SU-DHL-6 (cell line): Measurements from ENCODE around the gene TSHZ2.

Experiments
- H2AFZ ChIP-seq: fragments of 200-600 bp; sonication (generic); 2 replicates; pipeline ENCODE4 v1.6.1; 2014; ENCODE audit warnings: low read depth, mild to moderate bottlenecking, moderate library complexity, mixed read lengths, antibody characterized with exemption, low read length; ENCODE audit not compliant: severe bottlenecking
- H3F3A ChIP-seq: fragments of 200-600 bp; shearing (Covaris generic); 2 replicates; pipeline ENCODE4 v1.6.0; 2016; ENCODE audit warnings: antibody characterized with exemption, mild to moderate bottlenecking; ENCODE audit not compliant: insufficient read depth
- H3K27ac ChIP-seq: fragments of 200-600 bp; sonication (generic); 2 replicates; pipeline ENCODE4 v1.5.1; 2016; ENCODE audit warnings: low read depth, mild to moderate bottlenecking, low read length, moderate library complexity, mixed read lengths
- H3K27me3 ChIP-seq: fragments of 200-600 bp; sonication (generic), shearing (Covaris generic); 2 replicates; pipeline ENCODE4 v1.6.0; 2014; ENCODE audit warnings: mild to moderate bottlenecking, low read length
- H3K36me3 ChIP-seq: fragments of 200-600 bp; sonication (generic); 2 replicates; pipeline ENCODE4 v1.6.1; 2014; ENCODE audit warnings: mild to moderate bottlenecking, low read length, mixed read lengths
- H3K4me2 ChIP-seq: fragments of 300-600, 200-600 bp; shearing (Covaris generic), sonication (generic); 2 replicates; pipeline ENCODE4 v1.6.0; 2014; ENCODE audit warnings: low read length, low read depth, mild to moderate bottlenecking; ENCODE audit not compliant: poor library complexity, severe bottlenecking
- H3K4me3 ChIP-seq: fragments of 200-600 bp; sonication (generic); 2 replicates; pipeline ENCODE4 v1.5.1; 2014; ENCODE audit warnings: antibody characterized with exemption, low read length, mild to moderate bottlenecking, mixed read lengths; ENCODE audit not compliant: insufficient read depth, poor library complexity, severe bottlenecking
- H3K79me2 ChIP-seq: fragments of 200-600 bp; sonication (generic); 2 replicates; pipeline ENCODE4 v1.6.1; 2014; ENCODE audit warnings: mild to moderate bottlenecking, low read length, moderate library complexity; ENCODE audit not compliant: insufficient read depth
- H3K9ac ChIP-seq: fragments of 200-600 bp; sonication (generic); 2 replicates; pipeline ENCODE4 v1.7.0; 2014; ENCODE audit warnings: mild to moderate bottlenecking, low read length
- H3K9me2 ChIP-seq: fragments of 200-600 bp; sonication (generic); replicated peaks from 2 replicates; pipeline ENCODE4 v1.6.1; 2014; ENCODE audit warnings: low read length; ENCODE audit not compliant: insufficient read depth
- H3K9me3 ChIP-seq: fragments of 200-600 bp; sonication (generic); 2 replicates; pipeline ENCODE4 v1.6.1; 2014; ENCODE audit warnings: low read length, mixed read lengths; ENCODE audit not compliant: insufficient read depth
- H4K20me1 ChIP-seq: fragments of 200-600 bp; sonication (generic); 2 replicates; pipeline ENCODE4 v1.6.1; 2014; ENCODE audit warnings: low read depth, mild to moderate bottlenecking, antibody characterized with exemption, low read length, moderate library complexity, mixed read lengths
- CTCF ChIP-seq: fragments of 200-600 bp; sonication (generic); IDR thresholded peaks from one replicate; pipeline ENCODE4 v1.5.1; 2017; ENCODE audit warnings: antibody characterized with exemption, mild to moderate bottlenecking, low read length, moderate library complexity; ENCODE audit not compliant: insufficient read depth, poor library complexity, severe bottlenecking
- EZH2phosphoT487 ChIP-seq: fragments of 200-600 bp; sonication (generic), shearing (Covaris generic); conservative IDR thresholded peaks from 2 replicates; pipeline ENCODE4 v1.6.1; 2018; ENCODE audit warnings: mild to moderate bottlenecking, antibody characterized with exemption, low read length, moderate library complexity, mixed read lengths

Gene TSHZ2

GRCh38 chr20:53129563-53129962, 157.4 kb downstream of the TSHZ2 start:
- Histone ChIP-seq H3K27ac (no peak overlapping the region), H3K36me3 (no peaks in the 10 kb centered on the region), H3K9ac (no peak overlapping the region), H2AFZ (no peak overlapping the region), H3K9me3 (no peaks in the 10 kb centered on the region), H4K20me1 (no peaks in the 10 kb centered on the region), H3F3A (no peaks in the 10 kb centered on the region), H3K27me3 (no peaks in the 10 kb centered on the region), H3K9me2 (no peaks in the 10 kb centered on the region), H3K4me3 (no peak overlapping the region), H3K79me2 (no peaks in the 10 kb centered on the region), H3K4me2 (no peak overlapping the region)
- no peak for TF ChIP-seq CTCF

- Histone ChIP-seq H4K20me1 (no peaks in the 10 kb centered on the region), H3K79me2 (no peaks in the 10 kb centered on the region), H3F3A (no peaks in the 10 kb centered on the region), H3K36me3 (no peaks in the 10 kb centered on the region), H3K4me3 (no peak overlapping the region), H3K9ac (no peak overlapping the region), H3K9me2 (no peaks in the 10 kb centered on the region), H3K9me3 (no peaks in the 10 kb centered on the region), H3K4me2 (no peak overlapping the region), H3K27ac (no peak overlapping the region), H2AFZ (no peak overlapping the region), H3K27me3 (no peaks in the 10 kb centered on the region)
- no peak for TF ChIP-seq CTCF
- no peak for TF ChIP-seq EZH2phosphoT487
Measured at GRCh38 chr20:53130795-53131194, 158.6 kb downstream of the TSHZ2 start.

GRCh38 chr20:53133125-53133524, 161.0 kb downstream of the TSHZ2 start:
- H3K27ac ChIP-seq = no peak overlapping the region
- H3K27me3 ChIP-seq = no peaks in the 10 kb centered on the region
- H3K9ac ChIP-seq = no peak overlapping the region
- H3K79me2 ChIP-seq = no peaks in the 10 kb centered on the region
- no peaks in the 10 kb centered on the region for H3K9me2 ChIP-seq
- no peak overlapping the region for H3K4me3 ChIP-seq
- H3K36me3 ChIP-seq = no peaks in the 10 kb centered on the region
- H3K4me2 ChIP-seq = no peak overlapping the region
- no peaks in the 10 kb centered on the region for H3K9me3 ChIP-seq
- no peak overlapping the region for H2AFZ ChIP-seq
- no peaks in the 10 kb centered on the region for H3F3A ChIP-seq
- no peaks in the 10 kb centered on the region for H4K20me1 ChIP-seq
- TF ChIP-seq EZH2phosphoT487 = no peak
- TF ChIP-seq CTCF = no peak

GRCh38 chr20:53133628-53134027, 161.5 kb downstream of the TSHZ2 start:
- Histone ChIP-seq H3K4me3 (no peak overlapping the region), H3F3A (no peaks in the 10 kb centered on the region), H3K36me3 (no peaks in the 10 kb centered on the region), H3K27me3 (no peaks in the 10 kb centered on the region), H3K9me2 (no peaks in the 10 kb centered on the region), H3K4me2 (no peak overlapping the region), H4K20me1 (no peaks in the 10 kb centered on the region), H3K27ac (no peak overlapping the region), H3K9me3 (no peaks in the 10 kb centered on the region), H3K79me2 (no peaks in the 10 kb centered on the region), H2AFZ (no peak overlapping the region), H3K9ac (no peak overlapping the region)
- TF ChIP-seq EZH2phosphoT487 = no peak
- TF ChIP-seq CTCF = no peak
